ENCODE results near the gene CES3. TPM values are rescaled to one million over a fixed set of nuclear protein-coding genes. Genes with fewer than 3 reads are reported as not detected.
A peak's percentile ranks its signal among the peaks of the same experiment; 100 is the strongest.
"Not testable (repeated sequence)": the region's sequence is repeated elsewhere in the genome, so short reads cannot be mapped to it uniquely, and the experiment has no call there.

Gene CES3
- total RNA-seq, 1 donor from 2014 or later, result 0.12 TPM

- no peak for DNase-seq (ENCODE audit: low spot score)
- Mint-ChIP-seq H3K4me1 (ENCODE audit: low read depth) (peaks cover 40% of the 10 kb centered on the region), H3K27me3 (ENCODE audit: low read depth) (no peaks in the 10 kb centered on the region), H3K36me3 (ENCODE audit: low read depth) (peaks cover 2% of the 10 kb centered on the region), H3K27ac (ENCODE audit: unreplicated experiment) (peak overlapping the region; percentile 88), H3K4me3 (ENCODE audit: unreplicated experiment) (peak overlapping the region; percentile 95), H3K9me3 (ENCODE audit: low read depth) (no peaks in the 10 kb centered on the region)
- TF ChIP-seq, protein P1, sequence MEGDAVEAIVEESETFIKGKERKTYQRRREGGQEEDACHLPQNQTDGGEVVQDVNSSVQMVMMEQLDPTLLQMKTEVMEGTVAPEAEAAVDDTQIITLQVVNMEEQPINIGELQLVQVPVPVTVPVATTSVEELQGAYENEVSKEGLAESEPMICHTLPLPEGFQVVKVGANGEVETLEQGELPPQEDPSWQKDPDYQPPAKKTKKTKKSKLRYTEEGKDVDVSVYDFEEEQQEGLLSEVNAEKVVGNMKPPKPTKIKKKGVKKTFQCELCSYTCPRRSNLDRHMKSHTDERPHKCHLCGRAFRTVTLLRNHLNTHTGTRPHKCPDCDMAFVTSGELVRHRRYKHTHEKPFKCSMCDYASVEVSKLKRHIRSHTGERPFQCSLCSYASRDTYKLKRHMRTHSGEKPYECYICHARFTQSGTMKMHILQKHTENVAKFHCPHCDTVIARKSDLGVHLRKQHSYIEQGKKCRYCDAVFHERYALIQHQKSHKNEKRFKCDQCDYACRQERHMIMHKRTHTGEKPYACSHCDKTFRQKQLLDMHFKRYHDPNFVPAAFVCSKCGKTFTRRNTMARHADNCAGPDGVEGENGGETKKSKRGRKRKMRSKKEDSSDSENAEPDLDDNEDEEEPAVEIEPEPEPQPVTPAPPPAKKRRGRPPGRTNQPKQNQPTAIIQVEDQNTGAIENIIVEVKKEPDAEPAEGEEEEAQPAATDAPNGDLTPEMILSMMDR (IDR thresholded peaks at IDR 0.05), result no peak
Measured at GRCh38 chr16:66933776-66934137, 27.3 kb upstream of the CES3 start.

DNA sequence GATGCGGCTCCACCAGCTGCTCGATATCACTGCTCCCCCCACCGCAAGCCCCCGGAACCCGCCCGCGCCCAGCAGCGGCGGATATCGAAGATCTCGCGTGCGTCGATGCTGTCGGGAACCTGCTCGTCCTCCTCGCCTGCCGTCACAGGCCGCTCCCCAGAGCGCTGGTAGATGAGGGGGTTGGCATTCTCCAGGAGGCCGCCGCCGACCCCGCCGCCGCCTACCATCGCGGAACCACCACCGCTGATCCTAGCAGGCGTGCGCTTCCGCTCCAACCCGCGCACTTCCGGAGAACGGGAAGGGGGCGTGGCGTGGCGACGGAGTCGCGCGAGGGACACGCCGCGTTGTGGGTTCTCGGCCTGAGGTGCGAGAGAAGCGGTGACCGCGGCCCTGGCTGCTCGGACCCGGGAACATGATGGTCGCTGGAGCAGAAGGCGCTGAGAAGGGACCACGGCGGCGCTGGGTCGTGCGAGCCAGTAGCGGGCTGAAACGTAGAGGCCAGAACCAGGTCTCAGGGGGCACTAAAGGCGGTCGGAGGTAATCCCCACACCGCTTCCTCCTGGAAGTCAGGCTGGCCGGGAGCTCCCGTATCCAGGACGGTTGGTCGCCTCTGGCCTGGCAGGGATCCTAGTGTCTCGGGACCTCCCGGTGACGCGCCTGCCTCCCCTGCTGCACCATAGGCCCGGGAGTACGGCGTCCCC, 26.8 kb upstream of the CES3 start, which contains the start of gene CIAO2B:
Gene CIAO2B (minus strand): TSS at position 265 of the 701 bp plus-strand sequence. CDS start 38 bp downstream, at position 227.
- DNase-seq (ENCODE audit: low spot score), result no peak
- Mint-ChIP-seq H3K27me3 (ENCODE audit: low read depth) (no peaks in the 10 kb centered on the region), H3K27ac (ENCODE audit: unreplicated experiment) (peak within 1 kb of the TSS; percentile 88), H3K36me3 (ENCODE audit: low read depth) (peaks cover 2% of the 10 kb centered on the region), H3K4me1 (ENCODE audit: low read depth) (peaks cover 40% of the 10 kb centered on the region), H3K9me3 (ENCODE audit: low read depth) (no peaks in the 10 kb centered on the region), H3K4me3 (ENCODE audit: unreplicated experiment) (peak within 1 kb of the TSS; percentile 95)
- TF ChIP-seq, protein P1 (IDR thresholded peaks at IDR 0.05), result peak; percentile 5

DNA sequence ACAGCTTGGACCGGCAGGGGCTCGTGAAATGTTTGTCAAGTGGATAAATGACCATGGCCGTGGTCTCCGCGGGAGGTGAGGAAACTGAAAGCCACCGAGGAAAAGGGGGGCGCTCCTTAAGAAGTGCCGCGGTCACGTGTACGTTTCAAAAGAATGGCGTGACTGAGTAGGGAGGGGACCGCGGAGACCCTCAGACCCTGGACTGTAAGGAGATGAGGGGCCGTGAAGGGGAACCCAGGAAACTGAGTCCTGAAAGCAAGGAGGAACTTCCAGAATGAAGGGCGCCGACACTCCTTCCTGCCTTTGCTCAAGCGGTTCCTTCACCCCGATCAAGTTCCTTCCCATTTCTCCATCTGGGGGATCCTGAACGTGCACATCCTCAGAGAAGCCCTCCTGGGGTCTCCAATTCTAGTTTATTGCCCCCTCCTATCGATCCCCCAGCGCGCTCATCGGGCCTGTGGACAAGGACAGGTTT, 26.2 kb upstream of the CES3 start:
- H3K27ac Mint-ChIP-seq (ENCODE audit: unreplicated experiment), result peak overlapping the region; percentile 88
- not testable (repeated sequence) for H3K36me3 Mint-ChIP-seq (ENCODE audit: low read depth); DNase-seq (ENCODE audit: low spot score); H3K9me3 Mint-ChIP-seq (ENCODE audit: low read depth); H3K27me3 Mint-ChIP-seq (ENCODE audit: low read depth)
- peaks cover 40% of the 10 kb centered on the region for H3K4me1 Mint-ChIP-seq (ENCODE audit: low read depth)
- peak overlapping the region; percentile 95 for H3K4me3 Mint-ChIP-seq (ENCODE audit: unreplicated experiment)

GRCh38 chr16:66935314-66936011, 25.6 kb upstream of the CES3 start, which contains the start of gene CES2:
Gene CES2, plus strand, starts transcription at chr16:66935516. Its CDS starts 120 bp downstream, at chr16:66935636.
- H3K4me1 Mint-ChIP-seq (ENCODE audit: low read depth), result peaks cover 40% of the 10 kb centered on the region
- peaks cover 5% of the 10 kb centered on the region for H3K36me3 Mint-ChIP-seq (ENCODE audit: low read depth)
- peak within 1 kb of the TSS; percentile 88 for H3K27ac Mint-ChIP-seq (ENCODE audit: unreplicated experiment)
- H3K4me3 Mint-ChIP-seq (ENCODE audit: unreplicated experiment), result peak within 1 kb of the TSS; percentile 95
- no peaks in the 10 kb centered on the region for H3K9me3 Mint-ChIP-seq (ENCODE audit: low read depth)
- TF ChIP-seq, protein P1 (IDR thresholded peaks at IDR 0.05), result no peak
- no peaks in the 10 kb centered on the region for H3K27me3 Mint-ChIP-seq (ENCODE audit: low read depth)
- DNase-seq (ENCODE audit: low spot score), result no peak

DNA sequence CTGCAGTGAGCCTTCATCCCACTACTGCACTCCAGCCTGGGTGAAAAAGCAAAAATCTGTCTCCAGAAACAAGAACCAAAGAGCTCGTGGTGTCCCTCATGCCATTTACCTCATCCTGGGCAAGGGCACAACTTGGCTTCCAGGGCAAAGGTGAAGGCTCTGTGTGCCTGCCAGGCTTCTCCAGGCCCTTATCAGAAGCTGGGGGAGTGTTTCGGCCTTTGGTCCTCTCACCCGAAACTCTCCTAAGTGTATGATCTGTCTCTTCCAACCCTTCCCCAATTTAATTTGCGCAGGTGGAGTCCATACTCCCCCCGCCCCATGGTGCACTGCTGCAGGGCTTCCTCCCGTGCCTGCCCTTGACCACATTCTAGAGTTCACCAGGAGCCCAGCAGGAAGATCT, 24.6 kb upstream of the CES3 start:
- no peak for DNase-seq (ENCODE audit: low spot score)
- peaks cover 40% of the 10 kb centered on the region for H3K4me1 Mint-ChIP-seq (ENCODE audit: low read depth)
- no peaks in the 10 kb centered on the region for H3K27me3 Mint-ChIP-seq (ENCODE audit: low read depth)
- peaks cover 5% of the 10 kb centered on the region for H3K36me3 Mint-ChIP-seq (ENCODE audit: low read depth)
- H3K27ac Mint-ChIP-seq (ENCODE audit: unreplicated experiment), result peak overlapping the region; percentile 22
- peak overlapping the region; percentile 45 for H3K4me3 Mint-ChIP-seq (ENCODE audit: unreplicated experiment)
- H3K9me3 Mint-ChIP-seq (ENCODE audit: low read depth), result no peaks in the 10 kb centered on the region
- TF ChIP-seq, protein P1 (IDR thresholded peaks at IDR 0.05), result no peak
